GM12878 (cell line): ENCODE measurements around the gene CD99. TPM values are rescaled to one million over a fixed set of nuclear protein-coding genes. Genes with fewer than 3 reads are reported as not detected.
A peak's percentile ranks its signal among the peaks of the same experiment; 100 is the strongest.

Source experiments
- ATAC-seq: fragments of 200-7000 bp; cut with Tn5 transposase; 3 replicates; pipeline ENCODE4 v1.9.1; 2020; ENCODE audit warnings: mild to moderate bottlenecking, moderate library complexity
- BruUV-seq: library from RNA; stranded (reverse); fragments of 400-500 nt; replicated peaks from 2 replicates; lab custom pipeline; 2021; lab: Mats Ljungman, UMichigan
- CTCF ChIA-PET: fragments of 300-600 bp; sonication (Branson Sonifier 250); formaldehyde crosslinking; extraction: SDS; loops from one replicate; lab custom pipeline; 2021; ENCODE audit warnings: inconsistent platforms; lab: Yijun Ruan, JAX
- POLR2A ChIA-PET: fragments of 350-600 bp; formaldehyde crosslinking; extraction: SDS; loops from one replicate; lab custom pipeline; 2021; ENCODE audit warnings: inconsistent platforms; lab: Charles Lee
- RAD21 ChIA-PET: fragments of 300-600 bp; sonication (Branson Sonifier 250); formaldehyde crosslinking; loops from one replicate; lab custom pipeline; 2023; ENCODE audit warnings: antibody characterized with exemption; ENCODE audit not compliant: unreplicated experiment; lab: Charles Lee
- SMC1A ChIA-PET: fragments of 300-600 bp; sonication (Branson Sonifier 250); formaldehyde crosslinking; loops from one replicate; lab custom pipeline; 2023; ENCODE audit not compliant: unreplicated experiment, uncharacterized antibody; lab: Charles Lee
- DNase-seq: peaks from one replicate; pipeline ENCODE4 v3.0.0-alpha.2; 2011; ENCODE audit warnings: low read depth, low spot score
- FAIRE-seq: peaks from 3 replicates; lab custom pipeline; 2011; peaks lifted over from hg19 to GRCh38; lab: Jason Lieb, UNC
- H2AFZ ChIP-seq: 2 replicates; pipeline ENCODE4 v1.6.0; 2011; ENCODE audit warnings: low read depth, low read length, control low read depth; ENCODE audit not compliant: control insufficient read depth
- H3K27ac ChIP-seq: 2 replicates; pipeline ENCODE4 v1.5.1; 2011; ENCODE audit warnings: control low read depth; ENCODE audit not compliant: control insufficient read depth, insufficient read depth
- H3K27me3 ChIP-seq, 2 experiments: replicated peaks in 1 of 2; 2 replicates each; pipeline versions ENCODE4 v1.6.0 to v1.6.1; 2011; ENCODE audit warnings: low read length in 1 of 2; ENCODE audit not compliant: control insufficient read depth in 2 of 2, insufficient read depth in 2 of 2
- H3K36me3 ChIP-seq, 2 experiments: 2 replicates each; pipeline ENCODE4 v1.5.1; 2011; ENCODE audit warnings: low read length in 1 of 2; ENCODE audit not compliant: control insufficient read depth in 2 of 2, insufficient read depth in 2 of 2
- H3K4me1 ChIP-seq: 2 replicates; pipeline ENCODE4 v1.6.1; 2011; ENCODE audit warnings: mild to moderate bottlenecking, low read length, moderate library complexity, mixed read lengths; ENCODE audit not compliant: control insufficient read depth, insufficient read depth
- H3K4me2 ChIP-seq: 2 replicates; pipeline ENCODE4 v1.6.0; 2011; ENCODE audit warnings: control low read depth; ENCODE audit not compliant: control insufficient read depth, insufficient read depth
- H3K4me3 ChIP-seq: fragments of 200-600 bp; sonication (generic); 2 replicates; pipeline ENCODE4 v1.5.1; 2016
- H3K79me2 ChIP-seq: 2 replicates; pipeline ENCODE4 v1.6.0; 2011; ENCODE audit warnings: low read length; ENCODE audit not compliant: control insufficient read depth, insufficient read depth
- H3K9ac ChIP-seq: 2 replicates; pipeline ENCODE4 v1.8.0; 2011; ENCODE audit warnings: low read length, control low read depth, mixed read lengths; ENCODE audit not compliant: control insufficient read depth, insufficient read depth
- H3K9me3 ChIP-seq: replicated peaks from 3 replicates; pipeline ENCODE4 v1.5.1; 2011; ENCODE audit warnings: mild to moderate bottlenecking, low read length; ENCODE audit not compliant: control insufficient read depth, insufficient read depth
- H4K20me1 ChIP-seq: 2 replicates; pipeline ENCODE4 v1.6.0; 2011; ENCODE audit not compliant: control insufficient read depth, insufficient read depth
- FOXM1 ChIP-seq: IDR thresholded peaks from 2 replicates; pipeline ENCODE4 v1.6.1; 2012; ENCODE audit warnings: low read depth, mild to moderate bottlenecking, inconsistent platforms, low read length, moderate library complexity
- WGBS: methylation state at CpG from one replicate; pipeline ENCODE4 v1.1.6; 2016; ENCODE audit warnings: low lambda C conversion rate; ENCODE audit not compliant: insufficient replicate concordance, insufficient coverage; ENCODE audit errors: missing lambda C conversion rate; 5-methylcytosine and 5-hydroxymethylcytosine counted together
- in situ Hi-C: fragments of 300-500 bp; cut with MboI; formaldehyde crosslinking; loops from 9 replicates; pipeline ENCODE4 v1.14.3; 2018; ENCODE audit warnings: mixed read lengths
- intact Hi-C: fragments of 100-400 bp; cut with micrococcal nuclease; formaldehyde crosslinking; loops from one replicate; pipeline ENCODE4 v1.14.2; 2022; ENCODE audit not compliant: unreplicated experiment
- polyA plus RNA-seq, 11 experiments: library from polyadenylated mRNA; depleted of rRNA in 4 of 11; unstranded in 6 of 11; stranded (reverse) in 5 of 11; fragments of >200 nt; fragmentation: Nextera tagmentation in 4 of 11; fragmentation: Illumina TruSeq in 1 of 11; extraction: Ambion mirVana in 4 of 11; extraction: Trizol in 1 of 11; gene quantifications; 1 replicate in 1 of 11; 2 replicates in 10 of 11; pipeline versions ENCODE4 v1.2.1 to v1.2.3, GENCODE V29; 2011 to 2016; ENCODE audit warnings: inconsistent platforms in 2 of 11, missing spikeins in 2 of 11, low read depth in 1 of 11
- total RNA-seq, 4 experiments: library from RNA; depleted of rRNA in 3 of 4; stranded (reverse); fragments of >200 nt in 3 of 4; fragmentation: Illumina TruSeq in 1 of 4; extraction: Trizol in 1 of 4; gene quantifications; 2 replicates each; pipeline versions ENCODE4 v1.2.1 to v1.2.3, GENCODE V29; 2013 to 2021
- TF ChIP-seq, protein P1 (sequence below), 3 experiments: IDR thresholded peaks in 2 of 3; conservative IDR thresholded peaks in 1 of 3; 2 replicates each; pipeline ENCODE4 v1.5.1; 2011; ENCODE audit warnings: low read depth in 3 of 3, low read length in 3 of 3, mild to moderate bottlenecking in 3 of 3, control low read depth in 2 of 3, moderate library complexity in 2 of 3, inconsistent platforms in 1 of 3, mixed read lengths in 1 of 3; ENCODE audit not compliant: control insufficient read depth in 2 of 3, insufficient read depth in 1 of 3; ENCODE audit errors: extremely low read depth in 1 of 3

CD99 gene
- total and polyA plus RNA-seq, 10 of the 15 experiments (the other 5 are each of a cell fraction or from before 2014, with no cell fraction given): 24.8 to 242 (median 158) TPM

DNA sequence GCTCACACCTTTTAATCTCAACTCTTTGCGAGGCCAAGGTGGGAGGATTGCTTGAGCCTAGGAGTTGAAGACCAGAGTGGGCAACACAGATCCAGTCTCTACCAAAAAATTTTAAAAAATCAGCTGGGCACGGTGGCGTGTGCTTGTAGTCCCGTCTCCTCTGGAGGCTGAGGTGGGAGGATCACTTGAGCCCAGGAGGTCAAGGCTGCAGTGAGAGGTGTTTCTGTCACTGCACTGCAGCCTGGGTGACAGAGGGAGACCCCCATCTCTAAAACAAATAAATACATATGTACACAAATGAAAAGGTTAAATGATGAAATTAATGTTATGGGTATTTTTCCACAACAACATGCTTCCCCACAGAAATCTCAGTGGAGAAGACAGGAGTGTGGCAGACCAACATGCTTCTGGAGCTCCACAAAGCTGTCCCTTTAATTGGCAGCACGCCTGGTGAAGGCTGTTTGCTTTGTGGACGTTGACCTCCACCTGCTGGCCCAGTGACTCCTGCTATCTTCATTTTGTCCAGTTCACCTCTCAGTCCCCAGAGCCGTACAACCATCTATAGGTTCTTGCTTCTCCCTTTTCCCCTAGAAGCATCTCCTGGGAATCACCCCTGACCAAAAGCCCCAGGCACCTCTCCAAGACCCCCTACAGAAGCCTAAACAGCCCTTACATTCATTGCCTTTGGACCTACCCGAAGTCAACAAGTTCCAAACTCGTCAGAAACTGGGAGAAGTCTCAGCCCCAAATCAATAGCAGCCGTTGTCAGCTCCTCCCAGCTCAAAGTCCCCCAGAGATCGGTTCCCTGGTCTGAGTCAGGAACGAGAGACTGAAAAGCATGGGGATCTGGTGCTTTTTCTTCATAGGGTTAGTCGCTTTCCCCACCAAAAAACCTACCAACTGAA, 36.4 kb upstream of the CD99 start:
- Histone ChIP-seq H3K4me3 (no peak overlapping the region), H3K79me2 (no peaks in the 10 kb centered on the region), H2AFZ (no peak overlapping the region), H3K36me3 (no peaks in the 10 kb centered on the region), H3K27ac (no peak overlapping the region), H3K9me3 (no peaks in the 10 kb centered on the region), H3K27me3 (no peaks in the 10 kb centered on the region), H3K4me2 (no peak overlapping the region), H3K9ac (no peak overlapping the region), H3K4me1 (no peaks in the 10 kb centered on the region), H4K20me1 (no peaks in the 10 kb centered on the region)
- ATAC-seq (no peak), DNase-seq (no peak), FAIRE-seq (no peak)
- 74% methylated on average over 13 of the region's 13 CpGs for WGBS
- POLR2A ChIA-PET: no interaction called here
- CTCF ChIA-PET: no interaction called here
- TF ChIP-seq FOXM1: no peak
- TF ChIP-seq, protein P1, sequence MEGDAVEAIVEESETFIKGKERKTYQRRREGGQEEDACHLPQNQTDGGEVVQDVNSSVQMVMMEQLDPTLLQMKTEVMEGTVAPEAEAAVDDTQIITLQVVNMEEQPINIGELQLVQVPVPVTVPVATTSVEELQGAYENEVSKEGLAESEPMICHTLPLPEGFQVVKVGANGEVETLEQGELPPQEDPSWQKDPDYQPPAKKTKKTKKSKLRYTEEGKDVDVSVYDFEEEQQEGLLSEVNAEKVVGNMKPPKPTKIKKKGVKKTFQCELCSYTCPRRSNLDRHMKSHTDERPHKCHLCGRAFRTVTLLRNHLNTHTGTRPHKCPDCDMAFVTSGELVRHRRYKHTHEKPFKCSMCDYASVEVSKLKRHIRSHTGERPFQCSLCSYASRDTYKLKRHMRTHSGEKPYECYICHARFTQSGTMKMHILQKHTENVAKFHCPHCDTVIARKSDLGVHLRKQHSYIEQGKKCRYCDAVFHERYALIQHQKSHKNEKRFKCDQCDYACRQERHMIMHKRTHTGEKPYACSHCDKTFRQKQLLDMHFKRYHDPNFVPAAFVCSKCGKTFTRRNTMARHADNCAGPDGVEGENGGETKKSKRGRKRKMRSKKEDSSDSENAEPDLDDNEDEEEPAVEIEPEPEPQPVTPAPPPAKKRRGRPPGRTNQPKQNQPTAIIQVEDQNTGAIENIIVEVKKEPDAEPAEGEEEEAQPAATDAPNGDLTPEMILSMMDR (IDR thresholded peaks at IDR 0.05 in 2 of 3, conservative IDR thresholded peaks at IDR 0.05 in 1 of 3; ENCODE audit: control insufficient read depth in 2 of 3, extremely low read depth in 1 of 3, insufficient read depth in 1 of 3, low read depth in 3 of 3, low read length in 3 of 3): 0 out of 6 replicates have a peak, but pooled peaks of 2 of the 3 experiments have one; percentile 2 to 3
- intact Hi-C loops (no loop called here), in situ Hi-C loops (no loop called here)
- SMC1A ChIA-PET: no interaction called here
- RAD21 ChIA-PET: no interaction called here
- BruUV-seq: no TSS peak
